ENCODE measurements around the gene BAZ1B. TPM values are rescaled to one million over a fixed set of nuclear protein-coding genes. Genes with fewer than 3 reads are reported as not detected.

The BAZ1B gene
- total RNA-seq, 1 experiment from 2014 or later: 74.8 TPM

Other genes starting within 250 kb of the BAZ1B start
- gene NSUN5, start 213.5 kb downstream of the BAZ1B start, total RNA-seq (2014; rRNA removed; shearing (Covaris generic)): 19.9 and 34.0 TPM in 2 replicates
- gene TRIM50, start 194.2 kb downstream of the BAZ1B start, total RNA-seq (2014; rRNA removed; shearing (Covaris generic)): not detected in 2 replicates
- not detected in 2 replicates for gene FKBP6, start 194.1 kb downstream of the BAZ1B start, total RNA-seq (2014; rRNA removed; shearing (Covaris generic))
- gene FZD9, start 88.5 kb downstream of the BAZ1B start, total RNA-seq (2014; rRNA removed; shearing (Covaris generic)): 0.06 and 0.08 TPM in 2 replicates
- gene BCL7B, start 35.4 kb upstream of the BAZ1B start, total RNA-seq (2014; rRNA removed; shearing (Covaris generic)): 19.5 and 37.4 TPM in 2 replicates
- 57.0 and 68.6 TPM in 2 replicates for gene TBL2, start 56.3 kb upstream of the BAZ1B start, total RNA-seq (2014; rRNA removed; shearing (Covaris generic))
- gene MLXIPL, start 102.2 kb upstream of the BAZ1B start, total RNA-seq (2014; rRNA removed; shearing (Covaris generic)): not detected in 2 replicates
- 3.7 and 6.3 TPM in 2 replicates for gene VPS37D, start 145.5 kb upstream of the BAZ1B start, total RNA-seq (2014; rRNA removed; shearing (Covaris generic))
- 2.0 and 2.7 TPM in 2 replicates for gene DNAJC30, start 161.2 kb upstream of the BAZ1B start, total RNA-seq (2014; rRNA removed; shearing (Covaris generic))
- 31.9 and 80.5 TPM in 2 replicates for gene BUD23, start 161.3 kb upstream of the BAZ1B start, total RNA-seq (2014; rRNA removed; shearing (Covaris generic))
- 3.5 and 12.1 TPM in 2 replicates for gene STX1A, start 197.4 kb upstream of the BAZ1B start, total RNA-seq (2014; rRNA removed; shearing (Covaris generic))
- 25.8 and 37.7 TPM in 2 replicates for gene ABHD11, start 216.5 kb upstream of the BAZ1B start, total RNA-seq (2014; rRNA removed; shearing (Covaris generic))
- gene CLDN3, start 248.0 kb upstream of the BAZ1B start, total RNA-seq (2014; rRNA removed; shearing (Covaris generic)): not detected in 2 replicates

Data from H4 (cell line).